ENCODE data around the gene SLC15A5.

The SLC15A5 gene

GRCh38 chr12:16282081-16282480 lies 4.6 kb upstream of the SLC15A5 start:
- ChIA-PET CTCF (no interaction called here), POLR2A (no interaction called here)
- no peak for TF ChIP-seq L3MBTL2 (conservative IDR thresholded peaks at IDR 0.05)
- no peak for TF ChIP-seq LEF1 (IDR thresholded peaks at IDR 0.05; ENCODE audit: borderline replicate concordance)
- no peak for TF ChIP-seq FOXK2 (IDR thresholded peaks at IDR 0.05)
- TF ChIP-seq SP1 (IDR thresholded peaks at IDR 0.05), result no peak
- TF ChIP-seq ELF4 (IDR thresholded peaks at IDR 0.05), result no peak
- TF ChIP-seq FOXA1 (IDR thresholded peaks at IDR 0.05), result no peak
- TF ChIP-seq ARNT (IDR thresholded peaks at IDR 0.05), result no peak
- TF ChIP-seq CTBP1 (IDR thresholded peaks at IDR 0.05; ENCODE audit: borderline replicate concordance), result no peak
- no peak for TF ChIP-seq SUZ12 (IDR thresholded peaks at IDR 0.05)
- TF ChIP-seq TARDBP (IDR thresholded peaks at IDR 0.05), result no peak
- DNase-seq (ENCODE audit: extremely low spot score), result no peak

- POLR2A ChIA-PET, result no interaction called here
These were observed 3.7 kb upstream of the SLC15A5 start for GRCh38 chr12:16281157-16281556.

GRCh38 chr12:16272222-16272621 lies 5.3 kb downstream of the SLC15A5 start:
- ChIA-PET POLR2A (no interaction called here), CTCF (no interaction called here)
- no peak for DNase-seq (ENCODE audit: extremely low spot score)
- TF ChIP-seq ELF4 (IDR thresholded peaks at IDR 0.05) (no peak), FOXA1 (IDR thresholded peaks at IDR 0.05) (no peak), CTBP1 (IDR thresholded peaks at IDR 0.05; ENCODE audit: borderline replicate concordance) (no peak), NFRKB (IDR thresholded peaks at IDR 0.05) (no peak), FOXM1 (IDR thresholded peaks at IDR 0.05; ENCODE audit: borderline replicate concordance) (no peak), HDGF (IDR thresholded peaks at IDR 0.05; ENCODE audit: borderline replicate concordance) (no peak), LEF1 (IDR thresholded peaks at IDR 0.05; ENCODE audit: borderline replicate concordance) (no peak)

More at GRCh38 chr12:16281157-16281556, 3.7 kb upstream of the SLC15A5 start:
- no peak for TF ChIP-seq PKNOX1 (IDR thresholded peaks at IDR 0.05)
- no peak for TF ChIP-seq FOXK2 (IDR thresholded peaks at IDR 0.05)
- DNase-seq (ENCODE audit: extremely low spot score), result no peak
- CTCF ChIA-PET, result interaction anchor here (0.6 kb wide), 1 partner anchor 14 kb away, joined by 3 read pairs; no protein-coding TSS in a partner anchor

- ChIA-PET POLR2A (no interaction called here), CTCF (no interaction called here)
- TF ChIP-seq NFRKB (IDR thresholded peaks at IDR 0.05) (no peak), BHLHE40 (IDR thresholded peaks at IDR 0.05; ENCODE audit: borderline replicate concordance) (no peak), FOXK2 (IDR thresholded peaks at IDR 0.05) (no peak)
- DNase-seq (ENCODE audit: extremely low spot score), result no peak
These were observed 6.4 kb downstream of the SLC15A5 start for GRCh38 chr12:16271062-16271461.

GRCh38 chr12:16269946-16270345 lies 7.5 kb downstream of the SLC15A5 start:
- ChIA-PET POLR2A (no interaction called here), CTCF (no interaction called here)
- TF ChIP-seq HDGF (IDR thresholded peaks at IDR 0.05; ENCODE audit: borderline replicate concordance) (no peak), ZNF384 (IDR thresholded peaks at IDR 0.05) (no peak), ELF4 (IDR thresholded peaks at IDR 0.05) (no peak), SUZ12 (IDR thresholded peaks at IDR 0.05) (no peak), PKNOX1 (IDR thresholded peaks at IDR 0.05) (no peak), ARNT (IDR thresholded peaks at IDR 0.05) (no peak), L3MBTL2 (conservative IDR thresholded peaks at IDR 0.05) (no peak), BHLHE40 (IDR thresholded peaks at IDR 0.05; ENCODE audit: borderline replicate concordance) (no peak), FOXK2 (IDR thresholded peaks at IDR 0.05) (no peak), SP1 (IDR thresholded peaks at IDR 0.05) (no peak), TARDBP (IDR thresholded peaks at IDR 0.05) (no peak), FOXM1 (IDR thresholded peaks at IDR 0.05; ENCODE audit: borderline replicate concordance) (no peak), CTBP1 (IDR thresholded peaks at IDR 0.05; ENCODE audit: borderline replicate concordance) (no peak), FOXA1 (IDR thresholded peaks at IDR 0.05) (no peak), NFRKB (IDR thresholded peaks at IDR 0.05) (no peak)
- no peak for DNase-seq (ENCODE audit: extremely low spot score)

GRCh38 chr12:16266085-16266484 lies 11.4 kb downstream of the SLC15A5 start:
- ChIA-PET POLR2A (no interaction called here), CTCF (no interaction called here)
- no peak for TF ChIP-seq ARNT (IDR thresholded peaks at IDR 0.05)
- TF ChIP-seq FOXM1 (IDR thresholded peaks at IDR 0.05; ENCODE audit: borderline replicate concordance), result no peak
- no peak for TF ChIP-seq FOXA1 (IDR thresholded peaks at IDR 0.05)
- DNase-seq (ENCODE audit: extremely low spot score), result no peak

- CTCF ChIA-PET, result no interaction called here
- DNase-seq (ENCODE audit: extremely low spot score), result no peak
- POLR2A ChIA-PET, result no interaction called here
- TF ChIP-seq LEF1 (IDR thresholded peaks at IDR 0.05; ENCODE audit: borderline replicate concordance) (no peak), SP1 (IDR thresholded peaks at IDR 0.05) (no peak), HDGF (IDR thresholded peaks at IDR 0.05; ENCODE audit: borderline replicate concordance) (no peak), CTBP1 (IDR thresholded peaks at IDR 0.05; ENCODE audit: borderline replicate concordance) (no peak), FOXA1 (IDR thresholded peaks at IDR 0.05) (no peak), FOXK2 (IDR thresholded peaks at IDR 0.05) (no peak), TARDBP (IDR thresholded peaks at IDR 0.05) (no peak)
These were observed 15.5 kb downstream of the SLC15A5 start for GRCh38 chr12:16261944-16262475.

- TF ChIP-seq PKNOX1 (IDR thresholded peaks at IDR 0.05), result no peak
- no peak for DNase-seq (ENCODE audit: extremely low spot score)
- ChIA-PET CTCF (no interaction called here), POLR2A (no interaction called here)
These were observed 17.3 kb downstream of the SLC15A5 start for GRCh38 chr12:16260206-16260605.
